K562 (cell line): ENCODE results near the gene ZNF8. TPM values are rescaled to one million over a fixed set of nuclear protein-coding genes. Genes with fewer than 3 reads are reported as not detected.

Experiments
- ATAC-seq: fragments of 200-7000 bp; cut with Tn5 transposase; 3 replicates; pipeline ENCODE4 v1.9.1; 2020; ENCODE audit warnings: moderate library complexity
- BruUV-seq: library from RNA; stranded (reverse); fragments of 400-500 nt; replicated peaks from 2 replicates; lab custom pipeline; 2021; lab: Mats Ljungman, UMichigan
- CTCF ChIA-PET: fragments of 300-600 bp; formaldehyde crosslinking; extraction: SDS; loops from one replicate; lab custom pipeline; 2021; ENCODE audit warnings: low intra/inter-chr PET ratio; lab: Yijun Ruan, JAX
- POLR2A ChIA-PET: fragments of 300-600, 350-650 bp; sonication (Branson Sonifier 250); formaldehyde crosslinking; extraction: SDS; loops from one replicate; lab custom pipeline; 2021; ENCODE audit warnings: antibody characterized with exemption, inconsistent platforms; lab: Yijun Ruan, JAX
- DNase-seq, 4 experiments: peaks; one replicate each; pipeline versions ENCODE4 v3.0.0 to v3.0.0-alpha.2; 2011 to 2018; ENCODE audit warnings: low spot score in 3 of 4, mixed read lengths in 3 of 4; ENCODE audit errors: extremely low read depth in 1 of 4
- FAIRE-seq: peaks from 2 replicates; lab custom pipeline; 2011; peaks lifted over from hg19 to GRCh38; lab: Jason Lieb, UNC
- H2AFZ ChIP-seq: 2 replicates; pipeline ENCODE4 v1.6.0; 2011; ENCODE audit warnings: low read depth, low read length, control low read depth, inconsistent platforms
- H3K27ac ChIP-seq: fragments of 200-600 bp; 3 replicates; pipeline ENCODE4 v1.8.0; 2011; ENCODE audit warnings: low read depth, mild to moderate bottlenecking, control low read depth, inconsistent platforms, low read length, moderate library complexity, mixed read lengths; ENCODE audit errors: extremely low read depth
- H3K27me3 ChIP-seq, 2 experiments: fragments of 300-600 bp in 1 of 2; 2 replicates in 1 of 2; 3 replicates in 1 of 2; pipeline versions ENCODE4 v1.6.0 to v1.8.0; 2011; ENCODE audit warnings: inconsistent platforms in 2 of 2, low read length in 2 of 2, mild to moderate bottlenecking in 1 of 2, mixed read lengths in 1 of 2, moderate library complexity in 1 of 2; ENCODE audit not compliant: control insufficient read depth in 2 of 2, insufficient read depth in 2 of 2
- H3K36me3 ChIP-seq: fragments of 300-600 bp; 3 replicates; pipeline ENCODE4 v1.8.0; 2011; ENCODE audit warnings: mild to moderate bottlenecking, low read length, inconsistent platforms; ENCODE audit not compliant: control insufficient read depth, insufficient read depth
- H3K4me1 ChIP-seq, 2 experiments: fragments of 200-600 bp in 1 of 2; replicated peaks in 1 of 2; 2 replicates in 1 of 2; 3 replicates in 1 of 2; pipeline versions ENCODE4 v1.5.1 to v1.8.0; 2011; ENCODE audit warnings: inconsistent platforms in 2 of 2, low read length in 2 of 2, mild to moderate bottlenecking in 1 of 2, mixed read lengths in 1 of 2, moderate library complexity in 1 of 2; ENCODE audit not compliant: control insufficient read depth in 2 of 2, insufficient read depth in 2 of 2
- H3K4me2 ChIP-seq: 2 replicates; pipeline ENCODE4 v1.6.1; 2011; ENCODE audit warnings: low read length, control low read depth, inconsistent platforms, mixed read lengths; ENCODE audit not compliant: insufficient read depth
- H3K4me3 ChIP-seq: fragments of 200-600 bp; sonication (generic), shearing (Covaris generic); 2 replicates; pipeline ENCODE4 v1.5.1; 2016; ENCODE audit warnings: control low read depth, inconsistent platforms
- H3K79me2 ChIP-seq: fragments of 200-600 bp; 3 replicates; pipeline ENCODE4 v1.8.0; 2011; ENCODE audit warnings: low read length, inconsistent platforms; ENCODE audit not compliant: control insufficient read depth, insufficient read depth
- H3K9ac ChIP-seq, 2 experiments: 2 replicates each; pipeline versions ENCODE4 v1.6.0 to v1.6.1; 2011; ENCODE audit warnings: low read depth in 2 of 2, low read length in 2 of 2, control low read depth in 1 of 2, inconsistent platforms in 1 of 2, mild to moderate bottlenecking in 1 of 2, mixed read lengths in 1 of 2; ENCODE audit not compliant: insufficient read depth in 1 of 2
- H3K9me1 ChIP-seq: one replicate; pipeline ENCODE4 v1.6.0; 2011; ENCODE audit warnings: inconsistent platforms, mild to moderate bottlenecking, low read length, moderate library complexity; ENCODE audit not compliant: control insufficient read depth, insufficient read depth
- H3K9me3 ChIP-seq: replicated peaks from 2 replicates; pipeline ENCODE4 v1.5.1; 2011; ENCODE audit warnings: low read depth, low read length, inconsistent platforms; ENCODE audit not compliant: control insufficient read depth, insufficient read depth
- H4K20me1 ChIP-seq: replicated peaks from 2 replicates; pipeline ENCODE4 v1.6.1; 2011; ENCODE audit warnings: low read length, inconsistent platforms, mixed read lengths; ENCODE audit not compliant: control insufficient read depth, insufficient read depth
- ARID3A ChIP-seq: IDR thresholded peaks from 2 replicates; pipeline ENCODE4 v1.6.1; 2012; ENCODE audit warnings: low read depth, low read length, improper control_type of control experiment, borderline replicate concordance
- CBX3 ChIP-seq, 2 experiments: IDR thresholded peaks; 1 replicate in 1 of 2; 2 replicates in 1 of 2; pipeline ENCODE4 v1.6.1; 2012; ENCODE audit warnings: inconsistent platforms in 2 of 2, low read length in 2 of 2, borderline replicate concordance in 1 of 2, control low read depth in 1 of 2
- CBX5 ChIP-seq: IDR thresholded peaks from 2 replicates; pipeline ENCODE4 v1.6.1; 2014; ENCODE audit warnings: low read depth, borderline replicate concordance
- GABPB2 ChIP-seq: fragments of 250-450 bp; sonication (Bioruptor Pico); conservative IDR thresholded peaks from 2 replicates; pipeline ENCODE4 v1.5.1; 2021; ENCODE audit warnings: mild to moderate bottlenecking
- MYNN ChIP-seq, 2 experiments: sonication (generic); formaldehyde crosslinking in 1 of 2; IDR thresholded peaks; 2 replicates each; pipeline versions ENCODE4 v1.5.0 to v1.6.1; 2016 to 2020; ENCODE audit warnings: antibody characterized with exemption in 1 of 2, missing genetic modification reagents in 1 of 2
- TRIM28 ChIP-seq: fragments of 450-650 bp; IDR thresholded peaks from 2 replicates; pipeline ENCODE4 v1.6.1; 2017
- ZNF280A ChIP-seq: fragments of 450-650 bp; IDR thresholded peaks from 2 replicates; pipeline ENCODE4 v1.6.1; 2018; ENCODE audit warnings: mild to moderate bottlenecking, low read depth; ENCODE audit not compliant: partially characterized antibody
- WGBS: fragments of 100-300 bp; shearing (Covaris generic); methylation state at CpG from one replicate; pipeline ENCODE4 v1.1.6; 2016; ENCODE audit warnings: low coverage, mixed read lengths; ENCODE audit not compliant: insufficient coverage; ENCODE audit errors: missing lambda C conversion rate; 5-methylcytosine and 5-hydroxymethylcytosine counted together
- in situ Hi-C: fragments of 300-500 bp; cut with MboI; formaldehyde crosslinking; loops from 4 replicates; pipeline ENCODE4 v1.15.0; 2018; ENCODE audit warnings: inconsistent platforms, mixed read lengths
- intact Hi-C: fragments of 100-400 bp; cut with micrococcal nuclease; formaldehyde crosslinking; loops from 2 replicates; pipeline ENCODE4 v1.14.2; 2022
- polyA plus RNA-seq, 8 experiments: library from polyadenylated mRNA; depleted of rRNA in 4 of 8; stranded (reverse) in 5 of 8; unstranded in 3 of 8; fragments of >200 nt; fragmentation: Nextera tagmentation in 2 of 8; fragmentation: Illumina TruSeq in 1 of 8; extraction: Ambion mirVana in 2 of 8; extraction: Trizol in 1 of 8; gene quantifications; 2 replicates each; pipeline versions ENCODE4 v1.2.1 to v1.2.3, GENCODE V29; 2011 to 2014; ENCODE audit warnings: inconsistent platforms in 1 of 8, missing spikeins in 1 of 8
- total RNA-seq, 7 experiments: library from RNA; depleted of rRNA in 6 of 7; stranded (reverse); fragments of >200 nt in 6 of 7; fragmentation: Illumina TruSeq in 2 of 7; extraction: Trizol in 2 of 7; gene quantifications; 2 replicates each; pipeline versions ENCODE4 v1.2.1 to v1.2.3, GENCODE V29; 2011 to 2021; ENCODE audit warnings: low replicate concordance in 1 of 7

Gene ZNF8
- total and polyA plus RNA-seq, 9 of the 15 experiments (the other 6 are each of a cell fraction or from before 2014, with no cell fraction given) = 0.71 to 7.7 (median 4.7) TPM

- TF ChIP-seq CBX3 (IDR thresholded peaks at IDR 0.05; ENCODE audit: borderline replicate concordance in 1 of 2, low read length in 2 of 2) = peak in 1 of 2 experiments; percentile 73; a peak in 1 of 3 replicates
- TF ChIP-seq MYNN (IDR thresholded peaks at IDR 0.05) = no peak
- no peak for TF ChIP-seq MYNN (CRISPR knock-in tag; IDR thresholded peaks at IDR 0.05)
- TF ChIP-seq ARID3A = no peak
- TF ChIP-seq GABPB2 (CRISPR knock-in tag) = no peak
- TF ChIP-seq ZNF280A = peak; percentile 49
- 0 out of 2 replicates have a peak, but pooled peaks have one; percentile 54 for TF ChIP-seq CBX5
- TF ChIP-seq TRIM28 = peak; percentile 63
- TF ChIP-seq, all 486 proteins: peak for 4
- no peaks in the 10 kb centered on the region for H3K79me2 ChIP-seq
- CTCF ChIA-PET = no interaction called here
- no peak overlapping the region for H3K9ac ChIP-seq
- no TSS peak for BruUV-seq
- DNase-seq (no peak), FAIRE-seq (no peak), ATAC-seq (no peak)
- H3K27me3 ChIP-seq = no peaks in the 10 kb centered on the region
- H3K4me3 ChIP-seq = no peak overlapping the region
- H3K36me3 ChIP-seq = peaks cover 18% of the 10 kb centered on the region; the same call in 2 of the 3 replicates
- no peak overlapping the region for H2AFZ ChIP-seq
- H3K9me1 ChIP-seq = no peaks in the 10 kb centered on the region
- WGBS = 73% methylated on average over 3 of the region's 3 CpGs
- H3K9me3 ChIP-seq = peaks cover 48% of the 10 kb centered on the region
- no peak overlapping the region for H3K27ac ChIP-seq
- H3K4me1 ChIP-seq = no peaks in the 10 kb centered on the region
- H4K20me1 ChIP-seq = no peaks in the 10 kb centered on the region
- POLR2A ChIA-PET = interaction anchor here (1.1 kb wide), 1 partner anchor 17 kb away, joined by 3 read pairs; no protein-coding TSS in a partner anchor
- intact Hi-C loops (no loop called here), in situ Hi-C loops (no loop called here)
- no peak overlapping the region for H3K4me2 ChIP-seq
Measured at GRCh38 chr19:58268344-58268743, 10.4 kb upstream of the ZNF8 start.
